Ishikawa (cell line): Measurements from ENCODE around the gene ZNF687.

ENCODE experiments used
- EP300 ChIP-seq: IDR thresholded peaks from 2 replicates; pipeline ENCODE4 v1.6.1; 2012; ENCODE audit warnings: borderline replicate concordance
- FOXM1 ChIP-seq: IDR thresholded peaks from 2 replicates; pipeline ENCODE4 v1.6.1; 2012; ENCODE audit warnings: low read depth, borderline replicate concordance
- MAX ChIP-seq: IDR thresholded peaks from 2 replicates; pipeline ENCODE4 v1.6.1; 2012
- REST ChIP-seq: IDR thresholded peaks from 2 replicates; pipeline ENCODE4 v1.6.1; 2012; ENCODE audit warnings: low read depth, mild to moderate bottlenecking
- TAF1 ChIP-seq: IDR thresholded peaks from 2 replicates; pipeline ENCODE4 v1.6.1; 2012; ENCODE audit warnings: low read depth, mild to moderate bottlenecking
- ZBTB7A ChIP-seq: IDR thresholded peaks from 2 replicates; pipeline ENCODE4 v1.6.1; 2012; ENCODE audit warnings: low read depth

- TF ChIP-seq ZBTB7A (no peak), REST (no peak), EP300 (no peak), FOXM1 (no peak), MAX (no peak), TAF1 (no peak)
Observed at GRCh38 chr1:151289991-151290708, 8.1 kb downstream of the ZNF687 start.
